Activated naive CD4-positive, alpha-beta T cell treated with anti-CD3 and anti-CD28 coated beads, Interleukin-2, amount 50 U/mL, for 72 hours (primary cell): ENCODE measurements around the gene GALNT17. TPM values are rescaled to one million over a fixed set of nuclear protein-coding genes. Genes with fewer than 3 reads are reported as not detected.
"Not testable (repeated sequence)": the region's sequence is repeated elsewhere in the genome, so short reads cannot be mapped to it uniquely, and the experiment has no call there.

ENCODE experiments used
- ATAC-seq, 2 donors: fragments of 150-1000 bp; cut with Tn5 transposase; 2 replicates each; pipeline ENCODE4 v1.10.0; 2021; ENCODE audit warnings: mild to moderate bottlenecking in 2 of 2, moderate library complexity in 2 of 2
- DNase-seq, 2 donors: peaks; one replicate each; pipeline ENCODE4 v3.0.0; 2021 to 2022; ENCODE audit warnings: low spot score in 2 of 2
- H3K27ac Mint-ChIP-seq, 2 donors: one replicate each; pipeline ENCODE4 v1.8.0; 2022; ENCODE audit warnings: mild to moderate bottlenecking in 2 of 2, mixed read lengths in 2 of 2
- H3K36me3 Mint-ChIP-seq, 2 donors: one replicate each; pipeline ENCODE4 v1.8.0; 2022; ENCODE audit warnings: mixed read lengths in 2 of 2
- H3K9me3 Mint-ChIP-seq, 2 donors: one replicate each; pipeline ENCODE4 v1.8.0; 2022; ENCODE audit warnings: mixed read lengths in 2 of 2
- total RNA-seq, 2 donors: library from RNA; stranded (reverse); gene quantifications; one replicate each; pipeline ENCODE4 v1.2.3, GENCODE V29; 2022

Gene GALNT17
- total RNA-seq, 2 donors from 2014 or later: not detected

DNA sequence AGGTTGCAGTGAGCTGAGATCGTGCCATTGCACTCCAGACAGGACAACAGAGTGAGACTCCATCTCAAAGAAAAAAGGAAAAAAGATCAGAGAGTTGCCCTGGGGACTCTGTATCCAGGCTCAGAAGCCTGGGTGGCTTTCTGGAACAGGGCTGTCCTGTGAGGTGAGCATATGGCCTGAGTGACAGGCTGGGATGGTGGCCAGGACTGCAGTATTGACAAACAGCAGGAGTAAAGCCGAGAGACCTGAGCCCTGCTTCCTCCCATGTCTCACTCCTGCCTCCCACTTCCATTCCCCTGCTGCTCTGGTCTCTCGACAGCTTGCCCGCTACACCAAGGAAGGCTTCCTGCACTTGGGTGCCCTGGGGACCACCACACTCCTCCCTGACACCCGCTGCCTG, 578.5 kb downstream of the GALNT17 start:
- DNase-seq (no peak), ATAC-seq (no peak)
- Mint-ChIP-seq H3K9me3 (peaks cover 19% of the 10 kb centered on the region in 2 donors), H3K27ac (no peak overlapping the region), H3K36me3 (peaks cover 0 to 5% of the 10 kb centered on the region in 2 donors)

GRCh38 chr7:71712653-71713180, 580.8 kb downstream of the GALNT17 start:
- no peak for ATAC-seq

GRCh38 chr7:71716690-71717089, 584.7 kb downstream of the GALNT17 start:
- H3K36me3 Mint-ChIP-seq: no peaks in the 10 kb centered on the region
- ATAC-seq (no peak), DNase-seq (no peak)
- H3K27ac Mint-ChIP-seq: no peak overlapping the region
- peaks cover 0 to 6% of the 10 kb centered on the region in 2 donors for H3K9me3 Mint-ChIP-seq

More at GRCh38 chr7:71712653-71713180, 580.8 kb downstream of the GALNT17 start:
- H3K27ac Mint-ChIP-seq: no peak overlapping the region
- peaks cover 13 to 17% of the 10 kb centered on the region in 2 donors for H3K9me3 Mint-ChIP-seq
- no peak for DNase-seq
- H3K36me3 Mint-ChIP-seq: peaks cover 0 to 5% of the 10 kb centered on the region in 2 donors

- no peak for ATAC-seq
- H3K36me3 Mint-ChIP-seq: no peaks in the 10 kb centered on the region
Observed at GRCh38 chr7:71718563-71718962, 586.6 kb downstream of the GALNT17 start.

DNA sequence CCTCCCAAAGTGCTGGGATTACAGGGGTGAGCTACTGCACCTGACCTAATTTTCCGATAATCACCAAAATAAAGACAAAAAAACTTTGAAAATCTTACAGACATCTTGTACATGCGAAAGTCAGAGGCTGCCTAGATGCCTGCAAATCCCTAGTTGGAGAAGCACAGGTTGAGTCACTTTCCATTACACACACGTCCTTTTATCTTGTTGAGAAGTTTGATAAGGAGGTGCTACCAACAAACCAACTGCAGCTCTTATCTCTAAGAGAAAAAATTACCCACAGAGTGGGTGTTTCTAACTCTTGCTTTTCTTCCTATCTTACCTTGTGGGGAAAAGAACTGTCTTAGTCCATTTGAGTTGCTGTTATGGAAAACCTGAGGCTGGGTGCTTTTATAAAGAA, 589.8 kb downstream of the GALNT17 start:
- DNase-seq: no peak
- Mint-ChIP-seq H3K36me3 (no peaks in the 10 kb centered on the region), H3K27ac (no peak overlapping the region), H3K9me3 (peaks cover 0 to 18% of the 10 kb centered on the region in 2 donors)
- ATAC-seq: no peak

More at GRCh38 chr7:71718563-71718962, 586.6 kb downstream of the GALNT17 start:
- no peak for DNase-seq
- Mint-ChIP-seq H3K9me3 (peaks cover 0 to 9% of the 10 kb centered on the region in 2 donors), H3K27ac (no peak overlapping the region)

DNA sequence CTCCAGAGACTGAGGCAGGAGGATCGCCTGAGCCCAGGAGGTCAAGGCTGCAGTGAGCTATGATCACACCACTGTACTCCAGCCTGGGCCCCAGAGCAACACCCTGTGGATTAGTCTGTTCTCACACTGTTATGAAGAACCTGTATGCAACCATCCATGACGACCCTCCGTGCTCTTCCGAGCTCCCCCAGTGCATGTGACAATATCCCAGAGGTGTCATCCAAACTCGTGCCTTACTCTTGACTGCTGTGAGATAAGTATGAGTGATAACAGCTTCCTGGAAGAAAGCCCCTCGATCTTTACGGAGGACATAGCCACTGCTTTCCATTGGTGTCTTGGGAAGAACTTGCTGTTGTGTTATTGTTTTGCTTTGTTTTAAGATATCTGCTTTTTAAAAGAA, 591.9 kb downstream of the GALNT17 start:
- Mint-ChIP-seq H3K9me3 (peaks cover 0 to 19% of the 10 kb centered on the region in 2 donors), H3K36me3 (no peaks in the 10 kb centered on the region), H3K27ac (no peak overlapping the region)
- no peak for ATAC-seq
- DNase-seq: no peak

DNA sequence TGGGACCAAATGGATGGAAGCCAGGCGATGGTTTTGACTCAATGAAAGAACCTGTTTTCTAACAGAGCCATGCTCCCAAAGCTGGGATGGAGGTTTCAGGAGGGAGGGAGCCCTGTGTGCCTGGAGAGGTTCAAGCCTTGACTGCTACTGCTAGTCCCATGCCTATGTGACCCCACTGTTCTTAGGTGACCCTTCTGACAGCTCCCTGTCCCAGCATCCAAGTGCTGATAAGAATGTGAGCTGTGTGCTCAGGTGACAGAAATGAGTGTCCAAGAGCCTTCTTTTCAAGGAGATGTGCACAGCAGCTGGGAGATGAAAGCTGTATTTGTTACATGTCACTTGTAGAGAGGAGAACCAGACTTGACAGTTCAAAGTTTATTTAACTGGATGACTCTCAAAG, 595.4 kb downstream of the GALNT17 start:
- Mint-ChIP-seq H3K9me3 (peaks cover 0 to 10% of the 10 kb centered on the region in 2 donors), H3K36me3 (peaks cover 0 to 4% of the 10 kb centered on the region in 2 donors), H3K27ac (no peak overlapping the region)
- DNase-seq (no peak), ATAC-seq (no peak)

DNA sequence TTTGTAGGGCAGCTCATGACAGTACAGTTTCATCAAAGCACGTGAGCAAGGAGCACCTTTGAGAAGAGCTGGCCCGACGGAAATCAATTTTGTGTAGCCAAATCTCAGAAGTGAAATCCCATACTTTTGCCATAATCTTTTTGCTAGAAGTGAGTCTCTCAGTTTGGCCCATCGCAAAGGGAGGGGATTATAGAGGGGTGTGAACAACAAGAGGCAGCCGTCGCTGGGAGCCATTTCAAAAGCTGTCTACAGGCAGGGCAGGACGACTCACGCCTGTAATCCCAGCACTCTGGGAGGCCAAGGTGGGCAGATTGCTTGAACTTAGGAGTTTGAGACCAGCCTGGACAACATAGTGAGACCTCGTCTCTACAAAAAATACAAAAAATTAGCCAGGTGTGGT, 599.8 kb downstream of the GALNT17 start:
- Mint-ChIP-seq H3K27ac (no peak overlapping the region), H3K9me3 (peaks cover 0 to 2% of the 10 kb centered on the region in 2 donors), H3K36me3 (peaks cover 0 to 4% of the 10 kb centered on the region in 2 donors)
- no peak for DNase-seq
- no peak for ATAC-seq

- Mint-ChIP-seq H3K9me3 (no peaks in the 10 kb centered on the region), H3K36me3 (peaks cover 0 to 4% of the 10 kb centered on the region in 2 donors)
- peak; percentile 61 to 73 for DNase-seq
Observed at GRCh38 chr7:71733107-71733870, 601.3 kb downstream of the GALNT17 start.

DNA sequence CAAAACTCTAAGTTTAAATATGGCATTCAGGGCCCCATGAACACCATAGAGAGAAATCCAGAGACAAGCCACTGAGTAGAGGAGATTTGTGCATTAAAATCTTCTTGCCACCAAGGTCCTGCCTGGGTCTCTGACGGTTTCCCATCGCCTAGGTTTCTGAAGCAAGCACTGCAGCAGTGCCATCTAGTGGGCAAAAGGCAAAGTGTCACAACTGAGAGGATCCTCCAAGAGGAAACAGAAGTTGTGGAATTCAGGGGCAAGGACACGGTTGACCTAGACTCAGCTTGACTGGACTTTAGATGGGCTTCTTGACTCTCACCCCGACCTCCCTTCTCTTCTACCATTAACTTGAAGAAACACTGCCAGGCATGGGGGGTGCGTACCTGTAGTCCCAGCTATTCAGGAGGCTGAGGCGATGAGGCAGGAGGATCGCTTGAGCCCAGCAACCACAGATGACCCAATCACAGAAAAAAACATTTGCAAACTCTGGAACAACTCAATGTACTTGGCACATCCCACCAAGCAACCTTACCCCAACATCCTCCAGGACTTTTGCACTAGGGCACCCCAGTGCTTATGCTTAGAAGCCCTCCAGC, 604.1 kb downstream of the GALNT17 start:
- H3K27ac Mint-ChIP-seq: no peak overlapping the region
- no peaks in the 10 kb centered on the region for H3K9me3 Mint-ChIP-seq
- ATAC-seq (no peak), DNase-seq (peak in 1 of 2 donors; percentile 45)
- H3K36me3 Mint-ChIP-seq: no peaks in the 10 kb centered on the region

More at GRCh38 chr7:71733107-71733870, 601.3 kb downstream of the GALNT17 start:
- peak in 1 of 2 donors; percentile 54 for ATAC-seq
- H3K27ac Mint-ChIP-seq: no peak overlapping the region

DNA sequence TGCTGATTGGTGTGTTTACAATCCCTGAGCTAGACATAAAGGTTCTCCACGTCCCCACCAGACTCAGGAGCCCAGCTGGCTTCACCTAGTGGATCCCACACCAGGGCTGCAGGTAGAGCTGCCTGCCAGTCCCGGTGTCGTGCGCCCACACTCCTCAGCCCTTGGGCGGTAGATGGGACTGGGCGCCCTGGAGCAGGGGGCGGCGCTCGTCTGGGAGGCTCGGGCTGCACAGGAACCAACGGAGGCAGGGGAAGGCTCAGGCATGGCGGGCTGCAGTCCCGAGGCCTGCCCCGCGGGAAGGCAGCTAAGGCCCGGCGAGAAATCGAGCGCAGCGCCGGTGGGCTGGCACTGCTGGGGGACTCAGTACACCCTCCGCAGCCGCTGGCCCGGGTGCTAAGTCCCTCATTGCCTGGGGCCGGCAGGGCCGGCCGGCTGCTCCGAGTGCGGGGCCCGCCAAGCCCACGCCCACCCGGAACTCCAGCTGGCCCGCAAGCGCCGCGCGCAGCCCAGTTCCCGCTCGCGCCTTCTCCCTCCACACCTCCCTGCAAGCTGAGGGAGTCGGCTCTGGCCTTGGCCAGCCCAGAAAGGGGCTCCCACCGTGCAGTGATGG, 606.1 kb downstream of the GALNT17 start:
- not testable (repeated sequence) for H3K36me3 Mint-ChIP-seq, DNase-seq, H3K9me3 Mint-ChIP-seq, ATAC-seq, H3K27ac Mint-ChIP-seq

DNA sequence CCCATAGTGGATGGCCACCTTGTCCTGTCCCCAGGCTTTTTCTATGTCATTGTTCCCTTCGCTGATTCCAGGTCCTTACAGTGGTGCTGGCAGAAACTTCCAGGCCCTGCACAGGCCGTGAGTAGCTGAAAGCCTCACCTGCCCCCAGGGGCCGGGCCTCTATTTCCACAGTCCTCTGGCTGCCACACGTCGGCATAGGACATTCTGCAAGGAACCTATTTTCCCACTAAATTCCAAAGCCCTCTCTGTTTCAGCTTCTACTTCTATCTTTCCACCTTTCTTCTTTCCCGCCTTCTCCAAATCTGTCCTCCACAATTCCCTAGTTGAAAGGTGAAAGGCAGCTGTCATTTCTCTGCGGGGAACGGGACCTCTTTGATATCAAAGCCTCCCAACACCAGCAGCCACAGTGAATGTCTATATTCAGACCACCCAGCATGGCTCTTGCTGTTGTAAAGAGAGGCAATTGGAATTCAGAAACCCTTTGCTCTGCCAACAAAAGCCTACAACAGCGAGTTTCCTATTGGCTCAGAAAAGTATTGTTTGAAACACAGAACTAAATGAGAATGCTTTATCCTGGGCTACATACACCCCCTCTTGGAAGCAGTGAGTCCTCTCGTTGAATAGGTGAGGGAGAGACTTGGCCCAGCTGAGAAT, 607.7 kb downstream of the GALNT17 start:
- Mint-ChIP-seq H3K27ac (no peak overlapping the region), H3K9me3 (no peaks in the 10 kb centered on the region), H3K36me3 (no peaks in the 10 kb centered on the region)
- DNase-seq: no peak
- ATAC-seq: no peak

GRCh38 chr7:71740174-71740560, 608.2 kb downstream of the GALNT17 start:
- Mint-ChIP-seq H3K27ac (no peak overlapping the region), H3K36me3 (no peaks in the 10 kb centered on the region), H3K9me3 (no peaks in the 10 kb centered on the region)
- DNase-seq (no peak), ATAC-seq (no peak)

GRCh38 chr7:71746006-71746405, 614.1 kb downstream of the GALNT17 start:
- Mint-ChIP-seq H3K27ac (no peak overlapping the region), H3K36me3 (no peaks in the 10 kb centered on the region), H3K9me3 (peaks cover 0 to 4% of the 10 kb centered on the region in 2 donors)
- no peak for ATAC-seq
- DNase-seq: no peak

DNA sequence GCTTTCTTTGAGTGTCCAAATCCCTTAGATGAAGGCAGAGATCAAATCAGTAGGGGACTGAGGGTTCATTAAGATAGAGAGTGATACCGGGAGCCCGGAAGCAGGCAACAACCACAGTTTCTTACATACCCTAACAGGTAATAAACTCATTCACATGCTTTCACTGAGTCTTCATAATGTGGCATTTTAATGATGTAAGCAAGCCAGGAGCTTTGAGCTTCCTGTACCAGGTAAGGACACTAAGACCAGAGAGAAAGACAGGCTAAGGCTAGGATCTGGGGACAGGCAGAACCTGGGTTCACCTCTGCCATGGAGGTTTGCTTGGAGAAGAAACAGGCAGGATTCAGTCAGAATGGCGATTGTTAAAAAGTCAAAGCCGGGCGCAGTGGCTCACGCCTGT, 618.3 kb downstream of the GALNT17 start:
- Mint-ChIP-seq H3K9me3 (peaks cover 3 to 8% of the 10 kb centered on the region in 2 donors), H3K36me3 (peaks cover 0 to 5% of the 10 kb centered on the region in 2 donors), H3K27ac (no peak overlapping the region)
- ATAC-seq (no peak), DNase-seq (no peak)

GRCh38 chr7:71752171-71752935, 620.4 kb downstream of the GALNT17 start:
- peak; percentile 56 to 77 for ATAC-seq
- no peak overlapping the region for H3K27ac Mint-ChIP-seq

More at GRCh38 chr7:71752171-71752935, 620.4 kb downstream of the GALNT17 start:
- H3K36me3 Mint-ChIP-seq: peaks cover 0 to 5% of the 10 kb centered on the region in 2 donors
- peaks cover 7 to 13% of the 10 kb centered on the region in 2 donors for H3K9me3 Mint-ChIP-seq
- DNase-seq: peak in 1 of 2 donors; percentile 69
